GM18909 (cell line): ENCODE data around the gene SMYD3.
"Not testable (repeated sequence)": the region's sequence is repeated elsewhere in the genome, so short reads cannot be mapped to it uniquely, and the experiment has no call there.

ENCODE experiments used
- ATAC-seq: cut with Tn5 transposase; IDR thresholded peaks from one replicate; pipeline ENCODE4 v1.9.1; 2021; ENCODE audit warnings: mild to moderate bottlenecking; ENCODE audit not compliant: unreplicated experiment, poor library complexity

SMYD3 gene

GRCh38 chr1:246373828-246374569 is 133.1 kb downstream of the SMYD3 start:
- no peak for ATAC-seq

DNA sequence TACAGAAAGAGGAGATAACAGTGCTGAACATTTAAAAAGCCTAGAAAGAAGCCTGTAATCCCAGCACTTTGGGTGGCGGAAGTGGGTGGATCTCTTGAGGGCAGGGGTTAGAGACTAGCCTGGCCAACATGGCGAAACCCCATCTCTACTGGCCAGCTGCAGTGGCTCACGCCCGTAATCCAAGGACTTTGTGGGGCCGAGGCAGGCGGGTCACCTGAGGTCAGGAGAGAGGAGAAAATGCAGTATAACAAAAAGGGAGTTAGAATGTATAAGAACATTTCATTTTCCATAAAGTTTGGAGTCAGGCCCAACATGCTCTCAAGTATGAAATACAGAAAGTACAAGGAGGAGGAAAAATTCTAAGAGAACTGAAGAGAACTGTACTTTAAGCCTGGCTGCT is 134.5 kb downstream of the SMYD3 start:
- no peak for ATAC-seq

- no peak for ATAC-seq
Observed at GRCh38 chr1:246367041-246367440, 140.0 kb downstream of the SMYD3 start.

DNA sequence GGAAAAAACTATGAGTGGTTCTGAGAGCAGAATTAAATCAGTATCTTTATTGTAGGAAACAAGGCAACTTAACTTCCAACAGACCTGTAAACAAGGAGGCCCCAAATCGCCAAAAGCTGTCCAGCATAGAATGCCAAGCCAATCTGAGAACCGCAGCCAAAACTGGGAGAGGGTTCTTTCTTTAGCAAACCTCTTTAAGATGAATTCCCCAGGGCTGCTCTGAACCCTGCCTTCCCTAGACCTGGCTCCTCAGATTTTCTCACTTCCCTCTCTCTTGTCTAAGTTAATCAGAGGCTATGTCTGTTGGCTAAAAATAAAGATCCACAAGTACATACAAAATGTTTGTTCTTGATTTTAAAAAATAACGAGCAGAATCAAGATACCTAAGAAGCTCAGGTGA is 141.4 kb downstream of the SMYD3 start:
- no peak for ATAC-seq

- peak; percentile 73 for ATAC-seq
Observed at GRCh38 chr1:246364415-246364941, 142.6 kb downstream of the SMYD3 start.

- not testable (repeated sequence) for ATAC-seq
Observed at GRCh38 chr1:246357014-246357598, 150.0 kb downstream of the SMYD3 start.

GRCh38 chr1:246355411-246356230 is 151.5 kb downstream of the SMYD3 start:
- ATAC-seq = no peak

- ATAC-seq = no peak
Observed at GRCh38 chr1:246351721-246352120, 155.4 kb downstream of the SMYD3 start.

- no peak for ATAC-seq
Observed at GRCh38 chr1:246350745-246351144, 156.3 kb downstream of the SMYD3 start.

DNA sequence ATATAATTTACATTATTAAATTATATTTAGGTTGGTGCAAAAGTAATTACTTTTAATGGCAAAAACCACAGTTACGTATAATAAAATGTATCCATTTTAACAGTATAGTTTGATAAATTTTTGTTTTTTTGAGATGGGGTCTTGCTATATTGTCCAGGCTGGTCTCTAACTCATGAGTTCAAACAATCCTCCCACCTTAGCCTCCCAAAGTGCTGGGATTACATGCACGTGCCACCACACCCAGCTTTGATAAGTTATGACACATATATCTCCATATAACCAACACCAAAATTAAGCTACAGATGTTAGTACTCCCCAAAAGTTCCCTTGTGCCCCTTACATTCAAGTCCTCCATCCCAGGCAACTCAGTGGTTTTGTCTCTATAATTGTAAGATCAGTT is 163.1 kb downstream of the SMYD3 start:
- ATAC-seq = no peak

- ATAC-seq = no peak
Observed at GRCh38 chr1:246343251-246343650, 163.8 kb downstream of the SMYD3 start.

GRCh38 chr1:246338546-246338945 is 168.5 kb downstream of the SMYD3 start:
- peak; percentile 51 for ATAC-seq

DNA sequence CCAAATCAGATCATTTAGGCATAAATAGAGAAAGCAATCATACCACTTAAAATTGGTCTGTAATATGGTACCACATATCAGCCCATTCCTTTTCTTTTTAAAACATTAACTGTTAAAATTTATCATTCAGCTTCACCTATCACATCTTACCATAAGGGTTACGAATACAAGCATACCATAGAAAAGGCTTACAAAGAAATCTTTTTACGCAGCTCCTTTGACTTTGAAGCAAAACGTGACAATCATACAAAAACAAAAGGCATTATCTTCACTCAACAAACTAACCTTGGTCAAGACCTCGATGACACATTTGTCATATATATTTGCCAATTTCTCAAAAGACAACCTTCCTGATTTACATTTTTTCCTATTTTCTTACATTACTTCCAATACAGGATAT is 169.0 kb downstream of the SMYD3 start:
- no peak for ATAC-seq

GRCh38 chr1:246335151-246335550 is 171.9 kb downstream of the SMYD3 start:
- ATAC-seq = no peak

GRCh38 chr1:246333855-246334254 is 173.2 kb downstream of the SMYD3 start:
- ATAC-seq = no peak

DNA sequence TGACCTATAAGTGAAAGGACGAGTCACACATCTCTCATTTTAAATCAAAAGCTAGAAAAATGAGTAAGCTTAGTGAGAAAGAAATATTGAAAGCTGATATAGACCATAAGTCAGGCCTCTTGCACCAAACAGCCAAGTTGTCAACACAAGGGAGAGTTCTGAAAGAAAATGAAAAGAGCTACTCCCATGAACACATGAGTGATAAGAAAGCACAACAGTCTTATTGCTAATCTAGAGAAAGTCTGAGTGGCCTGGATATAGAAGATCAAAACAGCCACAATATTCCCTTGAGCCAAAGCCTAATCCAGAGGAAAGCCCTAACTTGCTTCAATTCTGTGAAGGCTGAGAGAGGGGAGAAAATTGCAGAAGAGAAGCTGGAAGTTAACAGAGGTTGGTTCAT is 175.0 kb downstream of the SMYD3 start:
- ATAC-seq = no peak

- ATAC-seq = peak; percentile 98
Observed at GRCh38 chr1:246329900-246330299, 177.2 kb downstream of the SMYD3 start.

- ATAC-seq = not testable (repeated sequence)
Observed at GRCh38 chr1:246329292-246329691, 177.8 kb downstream of the SMYD3 start.

GRCh38 chr1:246324711-246325110 is 182.4 kb downstream of the SMYD3 start:
- no peak for ATAC-seq

GRCh38 chr1:246324033-246324432 is 183.0 kb downstream of the SMYD3 start:
- not testable (repeated sequence) for ATAC-seq

- no peak for ATAC-seq
Observed at GRCh38 chr1:246320286-246320685, 186.8 kb downstream of the SMYD3 start.
